Activated CD8-positive, alpha-beta memory T cell treated with anti-CD3 and anti-CD28 coated beads for 48 hours (primary cell): ENCODE measurements around the gene PLXNA2.

Experiments used
- DNase-seq, 3 experiments: peaks; one replicate each; pipeline ENCODE4 v3.0.0-alpha.2; 2020; ENCODE audit warnings: low read depth in 2 of 3, low spot score in 2 of 3

The PLXNA2 gene

GRCh38 chr1:208074353-208074752 is 169.8 kb downstream of the PLXNA2 start:
- no peak for DNase-seq

DNA sequence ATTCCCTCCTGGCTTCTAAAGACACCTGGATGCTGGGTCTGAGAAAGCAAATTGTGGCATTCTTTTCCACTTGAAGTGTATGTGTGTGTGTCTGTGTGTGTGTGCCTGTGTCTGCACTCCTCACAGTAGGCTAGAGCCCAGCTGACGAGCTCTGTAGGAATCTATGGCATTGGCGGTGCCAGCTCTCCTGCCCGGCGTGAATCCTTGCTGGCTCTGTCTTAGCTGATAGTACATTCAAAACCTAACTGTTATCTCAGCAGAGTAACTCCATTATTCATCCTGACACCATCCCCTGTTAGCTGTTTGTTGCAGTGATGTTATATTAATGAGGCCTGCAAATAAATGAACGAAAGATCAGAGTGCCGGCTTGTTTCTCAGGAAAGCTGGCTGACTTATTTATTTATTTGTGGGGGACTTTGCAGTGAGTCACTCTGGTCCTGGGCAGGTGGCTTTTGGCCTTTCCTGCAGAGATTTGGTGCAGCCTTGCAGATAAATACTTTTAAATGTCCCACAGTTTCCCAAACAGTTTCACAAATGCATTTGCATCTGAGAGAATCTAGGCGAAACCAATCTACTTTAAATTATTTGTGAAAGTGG is 172.7 kb downstream of the PLXNA2 start:
- DNase-seq = no peak

GRCh38 chr1:208069908-208070307 is 174.3 kb downstream of the PLXNA2 start:
- DNase-seq = no peak

- no peak for DNase-seq
Observed at GRCh38 chr1:208069317-208069716, 174.9 kb downstream of the PLXNA2 start.

- no peak for DNase-seq
Observed at GRCh38 chr1:208068908-208069307, 175.3 kb downstream of the PLXNA2 start.

- no peak for DNase-seq
Observed at GRCh38 chr1:208068407-208068806, 175.8 kb downstream of the PLXNA2 start.

DNA sequence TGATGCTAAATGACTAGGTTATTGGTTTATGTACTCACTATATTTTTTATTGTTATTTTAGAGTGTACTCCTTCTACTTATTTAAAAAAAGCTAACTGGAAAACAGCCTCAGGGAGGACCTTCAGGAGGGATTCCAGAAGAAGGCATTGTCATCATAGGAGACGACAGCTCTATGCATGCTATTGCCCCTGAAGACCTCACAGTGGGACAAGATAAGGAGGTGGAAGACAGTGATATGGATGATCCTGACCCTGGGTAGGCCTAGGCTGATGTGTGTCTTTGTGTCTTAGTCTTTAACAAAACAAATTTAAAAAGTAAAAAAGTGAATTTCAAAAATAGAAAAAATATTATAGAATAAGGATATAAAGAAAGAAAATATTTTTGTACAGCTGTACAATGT is 177.6 kb downstream of the PLXNA2 start:
- DNase-seq = no peak

DNA sequence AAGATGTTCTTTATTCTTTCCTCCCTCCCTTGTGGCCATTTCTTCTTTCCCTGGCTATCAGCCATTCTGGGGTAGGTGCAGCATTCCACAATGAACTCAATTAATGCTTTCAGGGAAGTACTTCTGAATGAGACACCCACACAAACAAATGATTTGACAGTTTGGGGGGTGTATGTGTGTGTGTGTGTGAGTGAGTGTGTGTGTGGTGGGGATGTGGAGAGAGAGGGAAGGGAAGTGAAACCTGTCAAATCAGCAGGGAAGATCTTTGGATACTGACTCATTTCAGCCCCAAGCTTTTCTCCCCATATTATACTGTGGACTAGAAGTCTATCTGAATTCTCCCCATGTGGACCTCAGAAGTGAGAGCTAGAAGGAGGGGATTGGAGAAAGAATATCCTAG is 178.3 kb downstream of the PLXNA2 start:
- no peak for DNase-seq

GRCh38 chr1:208061632-208062031 is 182.6 kb downstream of the PLXNA2 start:
- DNase-seq = no peak

- no peak for DNase-seq
Observed at GRCh38 chr1:208061118-208061517, 183.1 kb downstream of the PLXNA2 start.

DNA sequence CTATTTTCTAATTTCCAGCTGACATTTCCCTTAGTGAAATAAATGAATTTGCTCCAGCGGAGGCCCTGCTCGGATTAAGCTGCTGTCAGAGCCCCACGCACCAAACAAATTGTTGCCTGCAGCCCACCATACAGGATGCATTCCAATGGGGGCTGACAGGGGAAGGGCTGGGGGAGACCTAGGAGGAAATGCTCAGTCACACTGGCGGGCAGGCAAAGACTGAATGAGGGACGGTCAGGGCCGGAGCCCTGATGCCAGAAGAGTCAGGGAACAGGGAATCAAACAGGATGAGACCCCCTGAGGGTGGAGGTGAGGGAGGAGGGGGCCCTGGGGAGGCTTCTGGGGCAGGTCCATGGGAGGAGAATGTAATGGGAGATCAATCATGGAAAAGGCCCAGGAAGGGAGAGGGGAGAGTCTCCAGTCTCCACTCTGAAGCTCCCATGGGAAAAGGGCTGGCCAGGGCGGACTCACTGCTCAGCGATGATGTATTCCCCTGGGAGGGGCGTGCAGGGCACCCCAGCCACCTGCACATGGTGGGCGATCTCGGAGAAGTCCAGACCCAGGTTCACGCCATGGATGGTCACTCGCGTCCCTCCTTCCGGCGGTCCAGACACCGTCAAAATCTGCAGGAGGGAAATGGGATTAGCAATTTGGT is 183.8 kb downstream of the PLXNA2 start:
- no peak for DNase-seq

GRCh38 chr1:208059409-208060001 is 184.7 kb downstream of the PLXNA2 start:
- no peak for DNase-seq

- DNase-seq = no peak
Observed at GRCh38 chr1:208058756-208059155, 185.4 kb downstream of the PLXNA2 start.

- no peak for DNase-seq
Observed at GRCh38 chr1:208058267-208058666, 185.9 kb downstream of the PLXNA2 start.

DNA sequence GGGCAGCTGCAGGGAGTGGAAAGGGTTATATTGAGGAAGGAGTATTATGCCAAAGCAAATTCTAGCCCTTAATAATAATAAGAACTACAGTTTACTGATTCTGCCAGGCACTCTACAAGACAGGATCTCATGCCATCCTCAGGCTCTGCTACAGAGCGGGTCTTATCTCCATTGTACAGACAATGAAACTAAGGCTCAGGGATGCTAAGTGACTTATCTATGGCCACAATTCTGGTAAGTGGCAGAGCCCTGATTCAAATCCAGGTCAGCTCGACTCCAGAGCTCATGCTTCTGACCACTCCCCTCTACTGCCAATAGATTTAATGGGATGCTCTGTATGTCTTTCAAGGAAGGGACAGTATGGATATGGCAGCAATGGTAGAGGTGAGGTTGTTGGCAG is 187.1 kb downstream of the PLXNA2 start:
- DNase-seq = no peak

GRCh38 chr1:208055535-208055934 is 188.6 kb downstream of the PLXNA2 start:
- DNase-seq = no peak

DNA sequence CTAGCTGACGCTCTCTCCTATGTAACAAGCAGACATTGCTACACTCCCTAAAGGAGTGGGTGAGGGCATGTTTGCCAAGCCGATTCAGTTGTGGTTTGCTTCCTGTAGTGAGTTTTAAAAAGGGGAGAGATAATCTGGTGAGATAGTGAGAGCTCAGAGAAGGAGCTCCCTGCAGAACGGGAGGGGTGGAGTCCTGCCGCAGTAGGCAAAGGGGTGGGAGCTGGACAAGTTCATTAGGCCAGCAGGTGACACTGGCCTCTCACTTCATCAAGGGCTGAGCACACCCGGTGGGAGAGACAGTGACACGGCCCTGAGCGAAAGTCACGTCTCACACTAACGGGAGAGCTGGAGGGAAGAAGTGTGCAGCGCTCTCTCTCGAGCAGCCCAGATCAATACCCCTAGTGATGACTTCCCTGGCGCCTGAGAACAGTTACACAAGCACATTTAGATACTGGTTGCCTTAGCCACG is 189.2 kb downstream of the PLXNA2 start:
- DNase-seq = no peak

- DNase-seq = no peak
Observed at GRCh38 chr1:208054485-208054884, 189.7 kb downstream of the PLXNA2 start.

DNA sequence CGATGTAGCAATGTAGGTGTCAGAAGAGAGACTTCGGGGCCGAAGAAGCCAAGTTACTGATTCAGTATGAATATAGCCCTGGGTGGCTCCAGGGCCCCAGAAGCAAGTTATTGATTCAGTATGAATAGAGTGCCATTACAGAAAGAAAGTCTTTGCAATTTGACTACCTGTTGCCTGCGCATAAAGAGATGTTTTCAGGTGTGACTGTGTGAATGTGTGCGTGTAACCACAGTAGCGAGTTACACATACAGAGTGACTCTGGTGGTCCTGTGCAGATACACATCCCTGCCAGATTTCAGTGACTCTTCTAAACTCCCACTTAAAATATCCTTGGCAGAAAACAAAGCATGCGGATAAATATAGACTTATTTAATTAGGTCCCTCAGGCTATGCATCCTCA is 190.5 kb downstream of the PLXNA2 start:
- DNase-seq = no peak

GRCh38 chr1:208052926-208053407 is 191.2 kb downstream of the PLXNA2 start:
- DNase-seq = no peak

- no peak for DNase-seq
Observed at GRCh38 chr1:208052135-208052534, 192.0 kb downstream of the PLXNA2 start.

DNA sequence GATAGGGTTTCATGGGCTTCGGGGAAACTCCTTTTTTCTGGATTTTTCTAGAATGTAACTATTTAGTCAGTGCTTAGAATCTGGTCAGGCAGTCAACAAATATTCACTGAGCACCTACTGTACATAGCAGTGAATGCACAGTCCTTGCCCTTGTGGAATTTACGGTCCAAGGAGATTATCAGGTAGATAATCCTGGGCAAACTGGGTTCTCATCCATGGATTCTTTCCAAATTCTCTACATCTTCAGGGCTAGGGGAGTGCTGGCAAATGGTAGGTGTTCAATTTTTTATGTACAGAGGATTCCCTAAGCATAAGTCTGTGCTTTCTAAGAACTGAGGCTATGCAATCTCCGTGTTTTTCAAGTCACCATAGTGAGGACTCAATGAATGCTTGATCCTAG is 192.5 kb downstream of the PLXNA2 start:
- DNase-seq = no peak

GRCh38 chr1:208048904-208049303 is 195.3 kb downstream of the PLXNA2 start:
- DNase-seq = no peak
